Body of pancreas (tissue), 4 donors: ENCODE results near the gene YARS2. TPM values are rescaled to one million over a fixed set of nuclear protein-coding genes. Genes with fewer than 3 reads are reported as not detected.

Experiments used
- ATAC-seq: fragments of 150-250 bp; one replicate; pipeline ENCODE4 v1.9.1; 2016
- DNase-seq, 4 donors: peaks; one replicate each; pipeline ENCODE4 v3.0.0-alpha.2; 2019
- H3K27ac ChIP-seq, 4 donors: fragments of 200-600 bp; sonication (generic); 1 replicate in 3 of 4; 2 replicates in 1 of 4; pipeline versions ENCODE4 v1.5.1 to v1.6.1; 2016 to 2019; ENCODE audit warnings: mild to moderate bottlenecking in 1 of 4, mixed read lengths in 1 of 4, moderate library complexity in 1 of 4
- H3K27me3 ChIP-seq, 2 donors: fragments of 200-600 bp; sonication (generic); one replicate each; pipeline ENCODE4 v1.6.0; 2016; ENCODE audit warnings: mild to moderate bottlenecking in 1 of 2
- H3K36me3 ChIP-seq, 2 donors: fragments of 200-600 bp; sonication (generic); replicated peaks in 1 of 2; 2 replicates each; pipeline ENCODE4 v1.5.1; 2016; ENCODE audit warnings: low read depth in 2 of 2; ENCODE audit not compliant: insufficient read depth in 1 of 2
- H3K4me1 ChIP-seq: fragments of 200-600 bp; sonication (generic); one replicate; pipeline ENCODE4 v1.6.0; 2016
- H3K4me3 ChIP-seq, 2 donors: fragments of 200-600 bp; sonication (generic); 1 replicate in 1 of 2; 2 replicates in 1 of 2; pipeline ENCODE4 v1.5.1; 2016 to 2019
- H3K9me3 ChIP-seq, 3 donors: fragments of 200-600 bp; sonication (generic); 1 replicate in 2 of 3; 2 replicates in 1 of 3; pipeline ENCODE4 v1.5.1; 2016
- CTCF ChIP-seq, 7 experiments: fragments of 450-650 bp in 4 of 7; fragments of 200-600 bp in 3 of 7; sonication (generic) in 3 of 7; IDR thresholded peaks; one replicate each; pipeline ENCODE4 v1.5.1; 2016 to 2019; ENCODE audit warnings: antibody characterized with exemption in 7 of 7
- POLR2A ChIP-seq, 3 donors: fragments of 450-650 bp; IDR thresholded peaks; one replicate each; pipeline ENCODE4 v1.6.1; 2016; ENCODE audit warnings: antibody characterized with exemption in 3 of 3, mild to moderate bottlenecking in 2 of 3
- WGBS, 2 donors: methylation state at CpG; one replicate each; pipeline ENCODE4 v1.1.5; 2017; 5-methylcytosine and 5-hydroxymethylcytosine counted together
- intact Hi-C: fragments of 100-400 bp; cut with DNase I; formaldehyde crosslinking; loops from one replicate; pipeline ENCODE4 v1.15.1; 2023
- total RNA-seq, 2 donors: library from RNA; depleted of rRNA; stranded (reverse); fragments of >200 nt; gene quantifications; one replicate each; pipeline ENCODE4 v1.1.0, GENCODE V29; 2016

YARS2 gene
- total RNA-seq, 2 donors from 2014 or later: 8.6 to 16.9 TPM

GRCh38 chr12:32789916-32790315 lies 34.2 kb upstream of the YARS2 start:
- no peaks in the 10 kb centered on the region for H3K27me3 ChIP-seq
- DNase-seq (no peak), ATAC-seq (no peak)
- TF ChIP-seq CTCF (IDR thresholded peaks at IDR 0.05) (no peak), POLR2A (IDR thresholded peaks at IDR 0.05) (no peak)
- 47 to 50% methylated on average over 2 of the region's 2 CpGs for WGBS, 2 donors
- H3K4me1 ChIP-seq: no peaks in the 10 kb centered on the region
- no peak overlapping the region for H3K4me3 ChIP-seq
- H3K9me3 ChIP-seq: no peaks in the 10 kb centered on the region
- H3K36me3 ChIP-seq: peaks cover 0 to 3% of the 10 kb centered on the region in 2 donors
- no peak overlapping the region for H3K27ac ChIP-seq
- intact Hi-C loops: no loop called here

GRCh38 chr12:32789446-32789845 lies 33.7 kb upstream of the YARS2 start:
- H3K4me3 ChIP-seq: no peak overlapping the region
- H3K27ac ChIP-seq: no peak overlapping the region
- peaks cover 0 to 3% of the 10 kb centered on the region in 2 donors for H3K36me3 ChIP-seq
- H3K9me3 ChIP-seq: no peaks in the 10 kb centered on the region
- no peak for ATAC-seq
- no peaks in the 10 kb centered on the region for H3K27me3 ChIP-seq
- DNase-seq: no peak
- no peaks in the 10 kb centered on the region for H3K4me1 ChIP-seq
- intact Hi-C loops: no loop called here
- no peak for TF ChIP-seq CTCF (IDR thresholded peaks at IDR 0.05)
- TF ChIP-seq POLR2A (IDR thresholded peaks at IDR 0.05): no peak

GRCh38 chr12:32788405-32788804 lies 32.7 kb upstream of the YARS2 start:
- Histone ChIP-seq H3K9me3 (no peaks in the 10 kb centered on the region), H3K27me3 (no peaks in the 10 kb centered on the region), H3K27ac (no peak overlapping the region), H3K4me3 (no peak overlapping the region), H3K4me1 (no peaks in the 10 kb centered on the region), H3K36me3 (peaks cover 0 to 3% of the 10 kb centered on the region in 2 donors)
- no peak for TF ChIP-seq POLR2A (IDR thresholded peaks at IDR 0.05)
- no peak for TF ChIP-seq CTCF (IDR thresholded peaks at IDR 0.05)
- ATAC-seq: no peak
- no peak for DNase-seq
- WGBS, 2 donors: 75 to 77% methylated on average over 4 of the region's 4 CpGs
- intact Hi-C loops: no loop called here

- intact Hi-C loops: no loop called here
- WGBS, 2 donors: 85 to 96% methylated on average over 5 of the region's 5 CpGs
These were observed 29.9 kb upstream of the YARS2 start for GRCh38 chr12:32785557-32785956.

More at GRCh38 chr12:32785557-32785956, 29.9 kb upstream of the YARS2 start:
- H3K36me3 ChIP-seq: no peaks in the 10 kb centered on the region
- no peak overlapping the region for H3K27ac ChIP-seq
- DNase-seq (no peak), ATAC-seq (no peak)
- H3K27me3 ChIP-seq: no peaks in the 10 kb centered on the region
- H3K4me3 ChIP-seq: no peak overlapping the region
- TF ChIP-seq CTCF (IDR thresholded peaks at IDR 0.05) (no peak), POLR2A (IDR thresholded peaks at IDR 0.05) (no peak)
- H3K4me1 ChIP-seq: no peaks in the 10 kb centered on the region
- no peaks in the 10 kb centered on the region for H3K9me3 ChIP-seq
